NK-92 treated with Interleukin-12 subunit alpha and Interleukin-12 subunit beta, amount 100 ng/mL, for 24 hours (cell line): ENCODE results near the gene DENND1A.

ENCODE experiments used
- DNase-seq: peaks from one replicate; lab custom pipeline; 2025; lab: John Stamatoyannopoulos, UW

The DENND1A gene

DNA sequence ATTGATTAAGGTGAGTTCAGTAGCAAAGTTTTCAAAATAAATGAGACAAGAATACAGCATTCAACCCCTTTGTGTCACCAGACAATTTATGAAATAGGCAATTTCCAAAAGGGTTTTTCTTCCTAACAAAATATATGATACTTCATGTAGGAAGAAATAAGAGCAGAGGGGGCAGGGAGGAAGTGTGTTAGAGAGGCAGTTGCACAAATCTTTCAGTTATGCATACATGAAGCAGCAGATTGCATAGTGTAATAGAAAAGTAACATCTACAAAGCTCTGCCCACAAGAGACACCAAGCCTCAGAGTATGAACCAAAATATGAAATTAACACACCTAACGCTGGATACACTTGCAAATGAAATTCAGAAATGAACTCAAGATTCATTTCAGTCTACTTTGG is 157.0 kb downstream of the DENND1A start:
- no peak for DNase-seq

GRCh38 chr9:123772374-123772773 is 157.6 kb downstream of the DENND1A start:
- DNase-seq, result no peak

- no peak for DNase-seq
Measured at GRCh38 chr9:123771690-123772089, 158.2 kb downstream of the DENND1A start.

GRCh38 chr9:123769719-123770118 is 160.2 kb downstream of the DENND1A start:
- no peak for DNase-seq

- DNase-seq, result no peak
Measured at GRCh38 chr9:123763910-123764588, 165.9 kb downstream of the DENND1A start.

DNA sequence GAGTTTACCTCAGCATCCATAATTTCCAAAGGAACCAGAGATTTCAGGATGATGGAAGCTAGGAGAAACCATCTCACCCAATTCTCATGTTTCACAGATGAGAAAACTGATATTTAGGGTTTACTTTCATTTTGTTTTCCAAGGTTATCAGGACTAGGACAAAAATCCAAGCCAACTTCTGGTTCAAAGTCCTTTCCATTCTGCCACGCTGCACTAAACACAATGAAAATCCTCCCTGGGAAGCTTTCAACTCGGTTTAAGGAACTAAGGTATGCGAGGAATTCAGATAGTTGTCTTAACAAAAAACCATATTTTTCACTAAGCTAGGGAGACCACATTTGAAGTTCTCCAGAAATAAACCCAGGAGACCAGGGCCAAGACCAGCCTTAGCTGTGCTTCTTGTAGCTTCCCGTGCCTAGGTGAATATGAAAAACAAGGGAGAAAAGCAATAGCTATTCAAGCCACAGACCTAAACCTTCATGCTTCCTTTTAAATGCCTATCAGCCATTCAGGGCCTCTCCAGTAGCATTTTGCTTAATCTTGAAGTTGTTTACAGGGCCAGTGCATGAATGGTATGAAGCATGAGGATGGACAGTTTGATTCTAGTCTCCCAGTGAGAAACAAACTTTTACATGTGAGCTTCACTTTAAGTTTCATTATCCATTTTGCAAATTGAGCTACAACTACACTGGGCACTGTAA is 167.9 kb downstream of the DENND1A start:
- no peak for DNase-seq

DNA sequence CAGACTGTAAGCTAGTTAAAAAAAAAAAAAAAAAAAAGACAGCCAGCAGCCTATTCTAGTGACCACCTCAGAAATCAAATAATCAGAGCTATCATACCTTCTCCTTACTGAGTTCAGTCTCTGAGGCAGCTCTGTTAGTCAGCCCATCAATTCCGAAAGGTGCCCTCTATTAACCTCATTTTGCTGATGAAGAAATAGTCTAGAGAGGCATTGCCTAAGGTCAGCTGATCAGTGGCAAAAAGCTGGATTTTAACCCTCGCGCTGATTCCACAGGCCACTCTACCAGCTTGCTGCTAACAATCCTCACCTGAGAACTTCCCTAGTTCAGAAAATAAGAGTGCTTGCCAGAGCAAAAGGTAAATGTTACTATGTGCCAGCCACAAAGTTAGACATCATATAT is 172.0 kb downstream of the DENND1A start:
- no peak for DNase-seq

GRCh38 chr9:123757547-123757946 is 172.4 kb downstream of the DENND1A start:
- no peak for DNase-seq

DNA sequence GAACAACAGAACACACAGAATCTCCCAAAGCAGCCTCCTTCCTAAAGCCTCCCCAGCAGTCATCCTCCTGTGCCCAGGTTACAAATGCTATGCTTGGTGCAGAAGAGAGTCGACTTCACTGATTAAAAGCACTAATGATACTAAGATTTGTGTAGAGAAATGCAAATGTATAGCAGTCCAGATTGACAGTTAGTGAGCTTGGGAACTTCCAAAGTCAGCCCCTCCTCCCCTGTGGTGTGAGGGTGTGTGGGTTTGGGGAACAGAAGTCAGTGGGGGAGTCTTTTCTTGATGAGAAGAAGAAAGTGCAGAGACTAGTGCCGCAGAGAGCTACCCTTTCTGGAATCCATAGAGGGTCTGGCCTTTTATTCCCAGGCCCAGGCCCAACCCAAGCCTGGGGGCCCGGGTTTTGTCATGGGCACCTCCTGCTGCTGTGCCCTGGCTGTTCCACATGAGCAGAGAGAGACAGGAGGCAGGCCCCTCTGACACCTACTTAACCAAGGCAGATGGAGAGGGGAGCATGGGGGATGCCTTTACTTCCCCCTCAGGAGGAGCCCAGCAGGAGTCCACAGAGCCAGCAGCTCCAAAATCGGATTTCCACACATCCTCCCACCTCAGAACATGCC is 173.3 kb downstream of the DENND1A start:
- DNase-seq, result no peak

DNA sequence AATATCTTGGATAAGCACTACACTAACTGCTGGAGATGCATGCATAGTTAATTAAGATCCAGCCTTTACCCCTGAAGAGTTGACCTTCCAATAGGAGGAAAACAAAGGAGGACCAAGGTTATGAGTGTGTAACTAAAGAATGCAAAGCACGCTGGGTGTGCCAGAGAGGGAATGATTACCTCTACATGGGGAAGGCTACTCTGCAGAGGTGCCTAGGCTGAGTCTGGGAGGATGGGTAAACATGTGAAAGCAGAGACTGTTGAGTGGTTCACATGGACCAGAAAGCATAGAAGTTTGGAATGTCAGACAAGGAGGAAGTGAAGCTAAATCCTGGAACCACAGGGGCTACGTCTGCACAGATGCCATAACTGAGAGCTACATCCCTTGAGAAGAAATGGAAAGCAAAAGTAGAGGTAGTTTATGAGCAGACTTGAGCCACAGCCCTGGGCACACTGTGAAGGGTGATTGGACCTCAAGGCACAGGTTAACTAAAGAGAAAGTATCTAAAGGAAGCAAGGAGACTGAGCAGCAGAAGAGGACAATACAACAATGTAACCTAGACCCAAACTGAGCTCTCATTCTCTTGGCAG is 176.2 kb downstream of the DENND1A start:
- DNase-seq, result no peak

GRCh38 chr9:123753016-123753415 is 176.9 kb downstream of the DENND1A start:
- DNase-seq, result no peak

- DNase-seq, result no peak
Measured at GRCh38 chr9:123749580-123750202, 180.2 kb downstream of the DENND1A start.

- DNase-seq, result no peak
Measured at GRCh38 chr9:123746765-123747164, 183.2 kb downstream of the DENND1A start.

DNA sequence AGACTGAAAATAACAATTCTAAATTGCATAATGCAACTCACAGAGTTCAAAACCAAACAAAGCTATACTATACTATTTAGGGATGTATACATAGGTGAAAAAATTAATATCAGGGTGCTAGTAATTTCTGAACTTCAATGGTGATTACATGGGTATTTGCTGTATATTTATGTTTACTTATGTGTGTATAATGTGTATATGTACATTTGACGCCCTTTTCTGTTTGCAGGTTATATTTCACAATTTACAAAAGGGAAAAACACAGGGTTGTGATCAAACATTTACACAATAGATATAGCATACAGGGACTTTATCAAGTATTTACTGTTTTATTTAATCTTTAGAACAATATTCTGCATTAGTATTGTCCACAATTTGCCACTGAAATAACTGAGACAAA is 184.0 kb downstream of the DENND1A start:
- DNase-seq, result no peak

DNA sequence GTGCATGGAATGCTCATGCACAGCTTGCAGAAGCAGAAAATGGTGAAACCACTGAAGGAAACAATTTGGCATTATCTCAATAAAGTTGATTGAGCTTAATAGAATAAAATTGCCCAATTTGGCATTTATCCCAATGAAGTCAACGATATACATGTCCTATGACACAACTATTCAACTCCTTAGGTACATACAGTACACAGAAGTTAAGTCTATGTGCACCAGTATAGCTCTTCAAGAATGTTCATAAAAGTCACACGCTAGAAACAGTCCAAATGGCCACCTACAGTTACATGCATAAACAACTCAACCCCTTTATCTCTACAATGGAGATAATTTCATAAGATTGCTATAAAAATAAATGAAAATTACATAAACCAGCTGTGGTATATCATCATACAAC is 184.5 kb downstream of the DENND1A start:
- DNase-seq, result no peak

DNA sequence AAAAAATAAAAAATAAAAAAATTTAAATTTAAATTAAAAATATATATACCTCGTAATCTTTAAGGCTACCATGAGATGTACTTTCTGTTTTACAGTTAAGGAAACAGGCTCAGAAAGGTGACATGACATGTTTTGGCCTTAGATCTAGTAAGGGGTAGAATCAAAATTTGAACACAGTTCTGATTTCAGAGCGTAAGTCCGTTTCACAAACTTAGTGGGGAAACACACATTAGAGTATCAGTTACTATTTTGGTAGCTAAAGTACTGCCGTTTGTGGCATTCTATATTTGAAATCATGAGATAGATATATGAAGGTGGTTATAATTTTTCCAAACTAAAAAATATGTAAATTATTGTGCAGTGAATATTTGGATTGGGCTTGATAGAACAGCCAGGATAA is 186.2 kb downstream of the DENND1A start:
- no peak for DNase-seq

GRCh38 chr9:123742009-123742767 is 187.7 kb downstream of the DENND1A start:
- DNase-seq, result no peak

- no peak for DNase-seq
Measured at GRCh38 chr9:123741214-123741613, 188.7 kb downstream of the DENND1A start.

GRCh38 chr9:123739902-123740301 is 190.0 kb downstream of the DENND1A start:
- DNase-seq, result no peak

DNA sequence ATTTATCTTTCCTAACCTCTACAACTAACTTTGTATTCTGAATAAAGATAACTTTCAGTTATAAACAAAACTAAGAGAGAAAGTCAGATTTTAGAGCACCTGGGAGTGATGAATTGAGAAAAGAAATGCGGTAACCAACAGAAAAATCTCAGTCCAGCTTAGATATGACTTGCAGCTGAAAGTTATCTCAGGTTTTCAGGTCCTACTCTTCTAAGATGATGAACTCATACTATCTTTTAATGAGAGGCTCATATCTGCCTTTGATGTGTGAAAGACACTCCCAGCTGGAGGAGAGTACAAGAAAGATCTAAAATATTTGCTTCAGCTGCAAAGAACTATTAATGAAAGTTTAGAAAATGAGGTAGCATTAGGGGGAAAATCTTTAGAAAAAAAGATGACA is 190.5 kb downstream of the DENND1A start:
- no peak for DNase-seq

- no peak for DNase-seq
Measured at GRCh38 chr9:123738648-123739047, 191.3 kb downstream of the DENND1A start.

DNA sequence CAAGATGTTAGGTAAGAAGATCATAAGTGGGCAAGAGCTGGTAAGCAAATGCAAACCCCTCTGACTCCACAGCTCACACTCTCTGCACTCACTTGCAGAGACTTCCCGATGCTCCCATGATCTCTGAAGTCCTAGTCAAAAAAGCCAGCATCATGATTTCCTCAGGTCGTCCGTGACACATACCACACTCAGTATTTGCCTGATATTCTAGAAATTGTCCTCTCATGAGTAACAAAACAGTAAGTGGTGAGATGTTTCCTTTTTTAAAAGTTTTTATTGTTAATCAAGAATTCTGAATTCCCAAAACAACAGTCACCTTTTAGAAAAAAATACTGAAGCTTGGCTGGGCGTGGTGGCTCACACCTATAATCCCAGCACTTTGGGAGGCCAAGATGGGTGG is 194.6 kb downstream of the DENND1A start:
- no peak for DNase-seq
